Lower leg skin (tissue), 3 donors: ENCODE measurements around the gene NKX2-1.

Experiments
- CTCF ChIP-seq, 3 donors: fragments of 450-650 bp; IDR thresholded peaks; one replicate each; pipeline ENCODE4 v1.5.1; 2016; ENCODE audit warnings: antibody characterized with exemption in 3 of 3, mild to moderate bottlenecking in 3 of 3, moderate library complexity in 2 of 3
- POLR2A ChIP-seq, 2 donors: fragments of 450-650 bp; IDR thresholded peaks; one replicate each; pipeline ENCODE4 v1.6.1; 2016 to 2017; ENCODE audit warnings: antibody characterized with exemption in 2 of 2, mild to moderate bottlenecking in 1 of 2, moderate library complexity in 1 of 2

- TF ChIP-seq POLR2A (IDR thresholded peaks at IDR 0.05), result no peak
- no peak for TF ChIP-seq CTCF (IDR thresholded peaks at IDR 0.05)
These were observed 34.3 kb downstream of the NKX2-1 start for GRCh38 chr14:36485773-36486172.
